HG02943 (cell line): ENCODE data around the gene LHCGR.

Source experiments
- ATAC-seq: cut with Tn5 transposase; IDR thresholded peaks from one replicate; pipeline ENCODE4 v1.9.1; 2021; ENCODE audit warnings: mild to moderate bottlenecking, low read depth, moderate library complexity; ENCODE audit not compliant: unreplicated experiment

LHCGR gene

DNA sequence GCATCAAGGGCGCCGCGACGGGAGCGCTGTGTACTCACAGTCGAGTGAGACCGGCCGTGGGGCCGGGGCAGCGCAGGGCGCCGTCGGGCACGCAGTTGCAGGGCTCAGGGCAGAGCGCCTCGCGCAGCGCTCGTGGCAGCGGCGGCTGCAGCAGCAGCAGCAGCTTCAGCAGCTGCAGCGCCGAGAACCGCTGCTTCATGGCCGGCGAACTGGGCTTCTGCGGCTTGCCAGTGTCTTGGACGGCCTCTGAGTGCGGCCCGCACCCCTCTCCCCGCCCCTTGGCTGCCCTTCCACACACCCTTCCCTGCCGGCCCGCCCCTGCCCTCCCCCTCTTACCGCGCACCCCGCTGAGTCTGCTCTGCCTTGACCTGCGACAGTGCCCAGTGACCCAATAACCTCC is at the start of gene LHCGR:
Gene LHCGR (minus strand): TSS at position 252 of the 400 bp plus-strand sequence. CDS start 53 bp downstream, at position 199.
- no peak for ATAC-seq

DNA sequence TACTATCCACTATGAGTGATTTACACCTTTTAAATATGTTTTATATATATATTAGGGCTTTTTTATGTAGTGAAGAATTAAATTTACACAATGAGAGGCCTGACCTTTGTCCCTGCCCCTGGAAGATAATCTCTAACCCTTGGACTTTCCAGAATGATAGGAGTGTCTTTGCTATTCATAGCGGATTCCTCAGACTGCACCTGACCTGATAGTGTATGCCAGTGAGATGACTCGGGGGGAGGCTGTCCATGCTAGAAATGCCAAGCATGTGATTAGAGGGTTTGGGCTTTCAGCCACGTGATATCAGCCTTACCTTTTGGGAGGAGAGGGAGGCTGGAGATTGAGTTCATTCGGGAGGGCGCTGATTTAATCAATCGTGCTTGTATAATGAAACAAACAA is 44.1 kb upstream of the LHCGR start:
- no peak for ATAC-seq

DNA sequence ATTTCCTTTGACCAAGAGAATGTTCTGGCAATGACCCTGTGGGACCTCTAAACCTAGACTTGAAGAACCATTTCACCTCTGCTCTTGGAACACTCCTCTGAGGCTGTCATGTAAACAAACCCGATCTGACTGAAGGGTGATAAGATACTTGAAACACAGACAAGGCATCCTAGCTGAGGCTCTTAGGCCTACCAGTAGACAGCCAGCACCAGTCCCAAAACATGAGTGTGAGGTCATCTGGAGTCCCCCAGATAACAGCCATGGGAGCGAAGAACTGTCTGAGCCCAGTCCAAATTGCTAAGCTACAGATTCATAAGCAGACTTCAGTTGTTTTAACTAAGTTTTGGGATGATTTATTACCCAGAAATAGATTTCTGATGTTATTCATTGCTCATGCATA is 39.5 kb upstream of the LHCGR start:
- no peak for ATAC-seq

DNA sequence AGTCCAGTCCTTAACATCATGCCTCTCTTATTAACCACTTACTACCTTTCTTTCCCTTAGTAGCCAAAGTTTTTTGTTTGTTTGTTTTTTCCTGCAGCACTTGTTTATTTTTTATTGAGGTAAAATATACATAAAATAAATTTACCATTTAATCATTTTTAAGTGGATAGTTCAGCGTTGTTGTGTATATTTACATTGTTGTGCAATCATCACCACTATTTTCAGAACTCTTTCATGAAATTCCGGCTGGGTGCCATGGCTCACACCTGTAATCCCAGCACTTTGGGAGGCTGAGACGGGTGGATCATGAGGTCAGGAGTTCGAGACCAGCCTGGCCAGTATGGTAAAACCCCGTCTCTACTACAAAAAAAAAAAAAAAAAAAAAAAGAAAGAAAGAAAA is 38.1 kb upstream of the LHCGR start:
- ATAC-seq = no peak

GRCh38 chr2:48792030-48792429 is 36.5 kb upstream of the LHCGR start:
- ATAC-seq = no peak

DNA sequence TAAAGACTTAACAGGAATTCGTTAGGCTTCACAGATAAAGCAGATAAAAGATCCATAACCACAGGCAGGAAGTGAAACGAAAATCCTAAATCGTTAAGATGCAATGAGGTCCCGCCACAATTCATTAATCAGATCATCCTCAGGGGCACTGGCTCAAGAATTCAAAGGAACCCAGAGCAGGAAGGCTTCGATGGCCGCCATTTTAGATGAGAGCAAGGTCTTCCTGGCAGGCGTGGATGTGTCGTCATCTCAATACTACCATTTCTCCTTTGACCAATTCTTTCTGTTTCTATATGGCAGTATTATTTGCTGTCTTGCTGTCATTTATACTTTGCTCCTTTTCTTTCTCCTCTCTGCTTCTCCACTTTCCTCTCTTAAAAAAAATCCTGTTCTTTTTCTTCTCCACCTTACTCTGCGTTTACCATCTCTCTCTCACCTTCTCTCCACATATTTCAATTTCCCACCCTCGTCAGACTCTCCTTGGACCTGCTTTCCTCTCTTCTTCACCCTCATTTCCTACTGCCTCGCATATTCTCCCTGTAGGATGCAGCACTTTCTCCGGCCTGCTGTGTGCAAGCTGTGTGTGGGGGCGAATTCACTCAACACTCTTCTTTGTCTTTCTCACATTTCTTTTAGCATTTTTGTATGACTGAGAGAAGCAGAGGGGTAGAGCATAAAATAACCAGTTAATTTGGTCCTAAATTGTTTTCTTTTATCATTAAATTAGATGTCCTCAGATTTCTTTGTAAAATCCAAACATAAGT is 35.1 kb upstream of the LHCGR start:
- ATAC-seq = no peak

- ATAC-seq = no peak
Observed at GRCh38 chr2:48787580-48787979, 32.1 kb upstream of the LHCGR start.

GRCh38 chr2:48781366-48781765 is 25.8 kb upstream of the LHCGR start:
- ATAC-seq = no peak

GRCh38 chr2:48779019-48779716 is 23.6 kb upstream of the LHCGR start:
- ATAC-seq = no peak

DNA sequence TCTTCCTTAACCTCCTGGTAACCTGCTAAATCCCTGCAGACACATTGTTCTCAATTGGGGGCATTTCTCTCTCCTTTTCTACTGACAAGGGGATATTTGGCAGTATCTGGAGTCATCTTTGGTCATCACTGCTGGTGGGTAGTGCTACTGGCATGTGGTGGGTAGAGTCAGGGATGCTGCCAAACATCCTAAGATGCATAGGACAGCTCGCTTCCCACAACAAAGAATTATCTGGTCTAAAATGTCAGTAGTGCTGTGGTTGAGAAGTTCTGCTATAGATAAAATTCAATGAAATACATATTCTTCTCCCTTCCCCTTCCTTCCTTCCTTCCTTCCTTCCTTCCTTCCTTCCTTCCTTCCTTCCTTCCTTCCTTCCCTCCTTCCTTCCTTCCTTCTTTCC is 18.7 kb upstream of the LHCGR start:
- no peak for ATAC-seq

- ATAC-seq = no peak
Observed at GRCh38 chr2:48771241-48772014, 15.9 kb upstream of the LHCGR start.

GRCh38 chr2:48770181-48770580 is 14.7 kb upstream of the LHCGR start:
- no peak for ATAC-seq

GRCh38 chr2:48768669-48769068 is 13.1 kb upstream of the LHCGR start:
- ATAC-seq = no peak

DNA sequence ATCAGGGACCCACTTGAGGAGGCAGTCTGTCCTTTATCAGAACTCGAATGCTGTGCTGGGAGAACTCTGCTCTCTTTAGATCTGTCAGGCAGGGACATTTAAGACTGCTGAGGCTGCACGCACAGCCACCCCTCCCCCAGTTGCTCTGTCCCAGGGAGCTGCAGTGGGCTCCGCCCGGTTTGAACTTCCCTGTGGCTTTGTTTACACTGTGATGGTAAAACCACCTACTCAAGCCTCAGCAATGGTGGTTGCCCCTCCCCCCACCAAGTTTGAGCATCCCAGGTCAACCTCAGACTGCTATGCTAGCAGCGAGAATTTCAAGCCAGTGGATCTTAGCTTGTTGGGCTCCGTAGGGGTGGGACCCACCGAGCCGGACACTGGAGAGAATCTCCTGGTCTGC is 11.8 kb upstream of the LHCGR start:
- no peak for ATAC-seq

GRCh38 chr2:48760826-48761225 is 5.3 kb upstream of the LHCGR start:
- no peak for ATAC-seq

- no peak for ATAC-seq
Observed at GRCh38 chr2:48759682-48760081, 4.2 kb upstream of the LHCGR start.

DNA sequence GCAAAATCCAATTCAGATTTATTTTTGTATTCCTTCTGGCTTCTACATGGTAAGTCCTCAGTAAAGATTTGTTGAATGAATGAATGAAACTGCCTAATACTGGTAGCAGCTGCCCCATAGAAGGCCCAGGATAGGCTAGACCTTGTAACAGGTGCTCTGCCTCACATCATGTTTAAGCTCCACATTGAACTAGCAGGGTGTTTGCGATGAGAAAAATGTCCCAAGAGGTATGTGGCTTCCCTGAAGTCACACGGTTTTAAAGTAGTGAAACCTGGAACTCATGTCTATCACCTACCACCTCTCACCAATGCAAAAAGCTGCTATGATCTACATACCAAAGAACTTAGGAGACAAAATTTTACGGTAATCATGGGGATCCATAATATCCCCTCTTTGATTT is 765 bp upstream of the LHCGR start:
- ATAC-seq = no peak

GRCh38 chr2:48754874-48755273 is 650 bp downstream of the LHCGR start:
- ATAC-seq = no peak

DNA sequence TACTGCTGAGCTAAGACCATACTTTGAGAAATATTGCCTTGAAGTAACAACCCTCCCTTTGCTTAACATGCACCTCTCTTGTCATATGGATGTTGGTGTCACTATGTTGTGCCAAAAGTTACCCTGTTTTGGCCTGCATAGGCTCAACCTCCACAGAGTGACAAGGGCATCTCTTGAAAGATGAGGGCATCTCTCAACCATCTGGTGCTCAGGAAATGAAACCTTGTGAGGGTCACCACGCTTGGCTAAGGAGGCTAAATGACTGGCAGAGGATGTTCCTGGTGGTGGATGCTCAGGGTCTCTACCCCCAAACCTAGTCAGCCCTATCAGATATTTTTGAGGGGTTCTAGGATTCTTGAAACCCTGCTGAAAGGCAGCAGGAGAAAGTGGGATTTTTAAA is 2.3 kb downstream of the LHCGR start:
- peak; percentile 54 for ATAC-seq

GRCh38 chr2:48750128-48750739 is 5.3 kb downstream of the LHCGR start:
- peak; percentile 46 for ATAC-seq
